Myocyte (in vitro differentiated cells): ENCODE data around the gene DHX8. TPM values are rescaled to one million over a fixed set of nuclear protein-coding genes. Genes with fewer than 3 reads are reported as not detected.

Experiments used
- DNase-seq: peaks from one replicate; pipeline ENCODE4 v3.0.0-alpha.2; 2012; ENCODE audit warnings: low read depth
- microRNA counts: library from miRNA; unstranded; fragments of <30 nt; microRNA quantifications from one replicate; lab custom pipeline; 2016
- total RNA-seq: library from RNA; depleted of rRNA; stranded (reverse); fragments of >200 nt; gene quantifications from 2 replicates; pipeline ENCODE4 v1.2.3, GENCODE V29; 2014

DHX8 gene
- total RNA-seq, 1 donor from 2014 or later = 33.3 TPM

- DNase-seq = no peak
These were observed 88.7 kb downstream of the DHX8 start for GRCh38 chr17:43572368-43572980.

- no peak for DNase-seq
These were observed 90.0 kb downstream of the DHX8 start for GRCh38 chr17:43573579-43574321.

GRCh38 chr17:43574348-43574747 is 90.6 kb downstream of the DHX8 start:
- no peak for DNase-seq

GRCh38 chr17:43574896-43575525 is 91.2 kb downstream of the DHX8 start:
- peak; percentile 55 for DNase-seq

MicroRNA genes within 50 kb of the gene (microRNA counts, 767-probe panel; counts per million panel counts)
- not detected for microRNA hsa-miR-2117 (lab: Ali Mortazavi, UCI)

Other genes with a start within 250 kb of the DHX8 start
- gene RNU2-1, start 250.0 kb upstream of the DHX8 start, total RNA-seq = not detected in 2 replicates
- gene ARL4D, start 85.0 kb upstream of the DHX8 start, total RNA-seq = 54.6 and 70.4 TPM in 2 replicates
- 3.0 and 7.9 TPM in 2 replicates for gene ETV4, start 62.4 kb downstream of the DHX8 start, total RNA-seq
- 0.19 and 0.47 TPM in 2 replicates for gene MEOX1, start 177.9 kb downstream of the DHX8 start, total RNA-seq